Left colon (tissue), 2 donors: Measurements from ENCODE around the gene HPS3. TPM values are rescaled to one million over a fixed set of nuclear protein-coding genes. Genes with fewer than 3 reads are reported as not detected.
"Not testable (repeated sequence)": the region's sequence is repeated elsewhere in the genome, so short reads cannot be mapped to it uniquely, and the experiment has no call there.

Experiments used
- ATAC-seq: fragments of 200-7000 bp; cut with Tn5 transposase; one replicate; pipeline ENCODE4 v1.9.1; 2020; ENCODE audit warnings: mild to moderate bottlenecking, moderate library complexity
- DNase-seq, 2 donors: peaks; one replicate each; pipeline ENCODE4 v3.0.0-alpha.2; 2020
- intact Hi-C, 2 donors: fragments of 100-400 bp; cut with DNase I in 1 of 2; cut with micrococcal nuclease in 1 of 2; formaldehyde crosslinking; loops; one replicate each; pipeline versions ENCODE4 v1.11.2 to v1.14.0; 2022; cut with DNase I, micrococcal nuclease
- long read RNA-seq: library from polyadenylated mRNA; unstranded; transcript quantifications from one replicate; pipeline ENCODE4 v2.0.0, GENCODE V29; 2021
- total RNA-seq, 2 donors: library from RNA; stranded (reverse); fragmentation: NEBNext Ultra II Directional; extraction: Animal tissue kit (Norgen Biotek cat#: 25700); gene quantifications; one replicate each; pipeline ENCODE4 v1.2.1, GENCODE V29; 2021
- donor health status: DM: no; HTN: no; CAD: no.
- donor health status: DM: yes; HTN: yes; CAD: no.

Gene HPS3
- total RNA-seq = 10 to 100 TPM; 15.0 to 18.1 TPM
- long read RNA-seq, full-length matches to known transcripts = 25 of 32 reads
- long read RNA-seq, partial matches to known transcripts = 2 of 32 reads
- long read RNA-seq, other reads (novel, unspliced or antisense) = 5 of 32 reads

DNA sequence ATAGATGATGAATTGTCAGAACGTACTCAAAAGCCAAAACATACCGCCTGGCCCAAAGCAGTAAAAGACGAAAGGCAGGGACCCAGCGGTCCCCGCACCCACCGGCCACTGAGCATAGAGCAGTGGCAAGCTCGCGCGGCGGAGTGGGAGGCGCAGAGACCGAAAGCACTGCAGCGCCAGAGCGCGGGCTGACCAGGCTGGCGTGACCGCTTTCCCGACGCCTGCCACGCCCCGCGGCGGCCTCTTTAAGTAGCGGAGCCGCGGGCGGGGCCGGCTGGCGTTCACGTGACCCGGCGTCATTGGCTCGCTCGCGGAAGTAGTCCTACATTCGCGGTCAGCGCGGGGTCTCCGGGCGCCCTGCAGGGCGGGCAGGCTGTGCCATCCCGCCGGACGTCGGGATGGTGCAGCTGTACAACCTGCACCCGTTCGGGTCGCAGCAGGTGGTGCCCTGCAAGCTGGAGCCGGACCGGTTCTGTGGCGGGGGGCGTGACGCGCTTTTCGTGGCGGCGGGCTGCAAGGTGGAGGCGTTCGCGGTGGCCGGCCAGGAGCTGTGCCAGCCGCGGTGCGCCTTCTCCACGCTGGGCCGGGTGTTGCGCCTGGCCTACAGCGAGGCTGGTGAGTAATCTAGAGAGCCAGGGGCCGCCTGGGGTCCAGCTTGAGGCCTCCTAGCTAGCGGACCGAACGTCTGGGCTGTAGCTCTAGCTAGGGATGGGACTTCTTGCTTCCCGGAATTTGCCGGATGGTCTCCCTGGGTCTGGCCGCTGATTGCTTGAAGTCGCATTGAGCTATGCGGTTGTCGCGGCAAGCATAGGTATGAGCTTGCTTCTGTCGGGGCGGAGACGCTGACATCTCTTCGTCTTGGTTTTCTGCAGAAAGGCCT, at the start of gene HPS3:
Gene HPS3, plus strand, starts transcription at position 313 of the 880 bp plus-strand sequence. Its CDS starts 86 bp downstream, at position 399.
- ATAC-seq = peak; percentile 97
- DNase-seq = peak; percentile 92 to 97
- intact Hi-C loops = no loop called here

- DNase-seq (no peak), ATAC-seq (no peak)
- intact Hi-C loops = no loop called here
These were observed 49.3 kb upstream of the HPS3 start for GRCh38 chr3:149080011-149080698.

- intact Hi-C loops = no loop called here
- DNase-seq = no peak
- no peak for ATAC-seq
These were observed 48.7 kb upstream of the HPS3 start for GRCh38 chr3:149080699-149081091.

DNA sequence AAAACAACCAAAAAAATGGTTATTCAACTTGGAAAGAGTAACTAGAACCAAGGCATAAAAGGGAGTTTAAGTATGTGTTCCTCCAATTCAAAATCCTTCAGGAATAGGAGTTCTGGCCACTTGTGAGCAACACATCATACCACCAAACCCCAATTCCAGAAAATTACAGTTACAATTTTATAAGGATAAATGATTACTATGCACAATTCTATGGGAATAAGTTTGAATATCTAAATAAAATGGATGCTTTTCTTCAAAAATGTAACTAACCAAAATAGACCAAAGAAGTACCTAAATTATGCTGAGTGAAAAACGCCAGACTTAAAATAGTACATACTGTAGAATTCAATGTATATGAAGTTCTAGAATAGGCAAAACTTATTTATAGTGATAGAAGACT, 47.7 kb upstream of the HPS3 start:
- DNase-seq = no peak
- intact Hi-C loops = no loop called here
- ATAC-seq = no peak

DNA sequence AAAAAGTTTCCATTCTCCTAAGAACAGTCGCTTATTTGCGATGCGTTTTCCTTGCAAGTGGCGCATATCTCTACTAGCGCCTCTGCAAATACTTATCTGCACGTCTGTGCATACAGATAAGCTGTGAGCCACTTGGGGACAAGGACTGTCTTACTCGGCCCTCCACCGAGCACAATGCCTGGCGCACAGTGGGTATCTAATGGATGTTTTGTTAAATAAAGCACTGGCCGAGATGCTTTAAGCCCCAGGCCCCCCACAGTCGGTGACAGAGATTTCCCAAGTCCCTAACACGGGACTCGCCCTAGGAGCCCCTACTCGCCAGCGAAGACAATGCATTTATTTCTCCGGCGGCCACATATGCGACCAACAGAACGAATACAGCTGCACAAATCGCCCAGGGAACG, 43.6 kb upstream of the HPS3 start:
- ATAC-seq = peak; percentile 67
- intact Hi-C loops = no loop called here
- no peak for DNase-seq

- DNase-seq (peak; percentile 91 to 96), ATAC-seq (peak; percentile 99)
- intact Hi-C loops = no loop called here
These were observed 43.0 kb upstream of the HPS3 start, which contains the start of gene HLTF for GRCh38 chr3:149086232-149086988. HLTF (minus strand) TSS chr3:149086533; CDS start chr3:149086336, 197 bp downstream.

GRCh38 chr3:149087208-149087607, 42.2 kb upstream of the HPS3 start:
- DNase-seq (peak in 1 of 2 donors; percentile 7), ATAC-seq (no peak)
- intact Hi-C loops = no loop called here

- no peak for DNase-seq
- intact Hi-C loops = no loop called here
- no peak for ATAC-seq
These were observed 40.0 kb upstream of the HPS3 start for GRCh38 chr3:149089395-149089794.

GRCh38 chr3:149090461-149090860, 39.0 kb upstream of the HPS3 start:
- ATAC-seq (no peak), DNase-seq (no peak)
- intact Hi-C loops = no loop called here

- ATAC-seq = no peak
- DNase-seq = no peak
- intact Hi-C loops = no loop called here
These were observed 38.5 kb upstream of the HPS3 start for GRCh38 chr3:149090907-149091306.

DNA sequence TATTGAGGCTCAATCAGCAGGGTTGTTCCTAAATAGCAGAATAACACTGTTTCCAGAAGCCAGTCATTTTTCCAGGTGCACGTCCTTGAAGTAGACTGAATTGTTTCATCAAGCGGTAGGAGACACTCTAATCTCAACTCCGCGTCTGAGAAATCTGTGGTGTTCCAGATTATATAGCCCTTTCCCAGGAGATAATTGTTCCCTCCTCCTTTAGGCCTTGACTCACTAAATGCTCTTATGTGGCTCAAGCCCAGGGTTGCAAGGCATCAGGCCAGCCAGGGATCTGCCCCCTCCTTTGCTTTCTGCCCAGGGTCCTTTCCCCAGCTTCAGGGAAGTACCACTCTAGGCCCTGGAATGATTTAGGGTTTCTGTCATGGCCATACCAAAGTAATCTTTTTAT, 37.5 kb upstream of the HPS3 start:
- ATAC-seq (no peak), DNase-seq (no peak)
- intact Hi-C loops = no loop called here

DNA sequence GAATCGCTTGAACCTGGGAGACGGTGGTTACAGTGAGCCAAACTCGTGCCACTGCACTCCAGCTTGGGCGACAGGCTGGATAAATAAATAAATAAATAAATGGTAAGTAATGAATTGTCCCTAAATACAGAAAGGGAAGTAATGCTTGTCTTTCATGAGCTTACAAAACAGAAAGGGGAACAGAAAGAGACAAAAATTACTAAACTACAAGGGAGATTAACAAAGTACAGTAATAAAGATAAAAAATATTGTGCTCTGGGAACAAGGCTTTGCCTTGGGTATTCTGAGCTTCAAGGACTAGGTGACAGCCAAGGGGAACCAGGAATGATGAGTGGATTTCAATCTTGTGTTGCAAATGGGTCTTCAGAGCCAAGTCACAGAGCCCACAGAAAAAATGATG, 34.0 kb upstream of the HPS3 start:
- DNase-seq = no peak
- intact Hi-C loops = no loop called here
- ATAC-seq = no peak

GRCh38 chr3:149097987-149098386, 31.5 kb upstream of the HPS3 start:
- intact Hi-C loops, DNase-seq, ATAC-seq: not testable (repeated sequence)

DNA sequence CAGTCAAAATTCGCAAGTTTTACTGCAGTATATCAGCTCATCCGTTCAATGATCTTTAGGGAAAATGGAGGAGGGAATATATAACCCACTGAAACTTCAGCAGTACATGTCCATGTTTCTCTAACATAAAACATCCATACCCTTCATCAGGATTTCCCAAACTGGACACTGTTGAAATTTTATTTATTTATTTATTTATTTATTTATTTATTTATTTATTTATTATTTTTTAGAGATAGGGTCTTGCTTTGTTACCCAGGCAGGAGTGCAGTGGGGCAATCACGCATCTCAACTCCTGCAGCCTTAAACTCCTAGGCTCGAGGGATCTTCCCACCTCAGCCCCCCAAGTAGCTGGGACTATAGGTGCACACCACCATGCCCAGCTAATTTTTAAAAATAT, 28.3 kb upstream of the HPS3 start:
- intact Hi-C loops = no loop called here
- DNase-seq = no peak
- no peak for ATAC-seq

DNA sequence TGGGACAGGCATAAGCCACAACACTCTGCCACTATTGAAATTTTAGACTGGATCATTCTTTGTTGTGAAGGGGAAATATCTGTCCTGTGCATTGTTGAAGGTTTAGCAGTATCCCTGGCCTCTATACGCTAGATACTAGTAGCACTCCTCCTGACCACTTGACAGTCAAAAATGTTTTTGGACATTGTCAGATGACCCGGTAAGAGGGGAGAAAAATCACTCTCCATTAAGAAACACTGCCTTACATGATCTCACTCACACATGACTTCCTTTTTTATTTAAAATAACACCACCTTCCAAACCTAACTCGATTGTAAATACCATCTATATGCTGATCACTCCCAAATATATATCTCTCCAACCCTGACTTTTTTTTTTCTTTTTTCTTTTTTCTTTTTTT, 27.8 kb upstream of the HPS3 start:
- ATAC-seq (no peak), DNase-seq (no peak)
- intact Hi-C loops = no loop called here

DNA sequence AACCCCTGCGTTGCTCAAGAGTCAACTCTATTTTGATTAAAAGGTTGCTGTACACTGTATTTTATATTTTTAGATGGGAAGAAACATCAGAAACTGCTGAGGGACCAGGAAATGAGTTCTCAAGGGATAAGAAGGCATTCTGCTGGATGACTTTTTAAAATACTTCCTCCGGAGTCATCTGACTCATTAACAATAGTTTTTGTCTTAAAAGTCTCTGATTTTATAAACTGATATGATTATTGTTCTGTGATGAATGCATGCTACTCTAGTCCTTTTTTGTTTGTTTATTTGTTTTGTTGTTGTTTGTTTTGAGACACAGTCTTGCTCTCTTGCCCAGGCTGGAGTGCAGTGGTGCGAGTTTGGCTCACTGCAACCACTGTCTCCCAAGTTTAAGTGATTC, 25.0 kb upstream of the HPS3 start:
- intact Hi-C loops = no loop called here
- no peak for DNase-seq
- ATAC-seq = no peak

DNA sequence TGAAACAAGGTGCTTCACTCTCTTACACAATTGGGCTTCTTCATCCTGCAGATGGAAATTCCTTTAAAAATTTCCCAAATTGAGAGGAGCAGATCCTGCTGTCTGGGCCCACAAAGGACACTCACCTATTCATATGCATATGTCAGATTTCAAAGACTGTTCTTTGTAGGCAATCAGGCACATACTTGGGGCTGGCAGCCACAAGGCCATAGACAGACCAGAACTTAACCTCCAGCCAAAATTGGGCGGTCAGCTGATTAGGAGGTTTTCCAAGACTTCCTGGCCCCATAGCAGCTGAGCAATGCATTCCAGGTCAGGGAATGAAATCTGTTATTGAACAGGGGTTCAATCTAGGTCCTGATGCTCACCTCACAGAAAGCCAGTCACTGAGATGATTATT, 15.0 kb upstream of the HPS3 start:
- DNase-seq (no peak), ATAC-seq (no peak)
- intact Hi-C loops = loop anchor here (10.0 kb wide), 2 partner anchors 160 kb away; no protein-coding TSS in a partner anchor

- intact Hi-C loops = loop anchor here (10.0 kb wide), 2 partner anchors 160 kb away; no protein-coding TSS in a partner anchor
- DNase-seq = no peak
- ATAC-seq = no peak
These were observed 14.3 kb upstream of the HPS3 start for GRCh38 chr3:149115114-149115513.

GRCh38 chr3:149118724-149119123, 10.7 kb upstream of the HPS3 start:
- intact Hi-C loops = loop anchor here (10.0 kb wide), 2 partner anchors 156 to 164 kb away; no protein-coding TSS in a partner anchor
- DNase-seq (no peak), ATAC-seq (no peak)
